GM12873 (cell line): ENCODE results near the gene NPLOC4.

Experiments used
- CTCF ChIP-seq: IDR thresholded peaks from 2 replicates; pipeline ENCODE4 v1.5.1; 2012; ENCODE audit warnings: low read depth, mild to moderate bottlenecking, moderate library complexity, low read length, control low read depth; ENCODE audit not compliant: insufficient read depth; ENCODE audit errors: missing control alignments

NPLOC4 gene

GRCh38 chr17:81579821-81580321, 57.0 kb downstream of the NPLOC4 start:
- TF ChIP-seq CTCF = no peak

- no peak for TF ChIP-seq CTCF
Measured at GRCh38 chr17:81579298-81579697, 57.6 kb downstream of the NPLOC4 start.

- no peak for TF ChIP-seq CTCF
Measured at GRCh38 chr17:81578561-81579225, 58.2 kb downstream of the NPLOC4 start.

GRCh38 chr17:81578038-81578441, 58.9 kb downstream of the NPLOC4 start:
- no peak for TF ChIP-seq CTCF

- no peak for TF ChIP-seq CTCF
Measured at GRCh38 chr17:81577278-81578000, 59.5 kb downstream of the NPLOC4 start.

GRCh38 chr17:81576621-81577277, 60.2 kb downstream of the NPLOC4 start:
- no peak for TF ChIP-seq CTCF

GRCh38 chr17:81575836-81576235, 61.1 kb downstream of the NPLOC4 start:
- no peak for TF ChIP-seq CTCF
